Left hindlimb (tissue), 1 donor: ENCODE results near the gene PRPF40A.

Source experiments
- DNase-seq: peaks from one replicate; pipeline ENCODE4 v3.0.0-alpha.2; 2018

The PRPF40A gene

DNA sequence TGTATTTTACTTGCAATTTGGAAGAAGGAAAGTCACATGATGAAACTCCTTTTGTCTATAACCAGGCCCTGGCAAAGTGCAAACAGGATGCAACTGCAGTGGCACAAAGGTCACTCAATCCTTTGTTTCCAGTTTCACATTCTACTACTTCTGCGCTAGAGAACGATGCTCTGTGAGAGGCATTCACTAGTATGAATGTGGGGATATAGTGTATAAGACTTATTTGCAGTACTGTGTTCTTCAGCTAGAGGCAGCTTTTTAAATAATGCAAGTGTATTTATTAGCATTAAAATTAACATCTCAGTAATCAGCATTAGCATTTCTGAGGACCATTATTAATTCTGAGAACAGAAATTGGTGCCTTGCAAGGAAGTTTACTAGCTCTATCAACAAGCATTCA lies 68.9 kb downstream of the PRPF40A start:
- no peak for DNase-seq

DNA sequence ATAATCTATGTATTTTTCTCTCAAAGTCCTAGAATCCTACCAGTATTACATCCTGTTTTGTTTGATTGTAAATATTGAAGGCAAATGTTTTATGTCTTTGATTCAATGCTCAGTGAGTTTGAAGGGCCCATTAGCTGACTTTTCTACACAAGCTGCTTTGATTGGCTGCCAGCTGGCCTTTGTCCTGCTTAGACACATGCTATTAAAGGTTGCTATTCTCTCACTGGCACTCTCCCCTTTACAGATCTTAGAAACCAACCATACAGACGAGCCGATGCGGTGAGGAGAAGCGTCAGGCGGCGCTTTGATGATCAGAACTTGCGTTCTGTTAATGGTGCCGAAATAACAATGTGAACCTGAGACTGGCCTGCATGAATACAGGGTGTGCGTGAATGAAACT lies 69.7 kb downstream of the PRPF40A start:
- no peak for DNase-seq

DNA sequence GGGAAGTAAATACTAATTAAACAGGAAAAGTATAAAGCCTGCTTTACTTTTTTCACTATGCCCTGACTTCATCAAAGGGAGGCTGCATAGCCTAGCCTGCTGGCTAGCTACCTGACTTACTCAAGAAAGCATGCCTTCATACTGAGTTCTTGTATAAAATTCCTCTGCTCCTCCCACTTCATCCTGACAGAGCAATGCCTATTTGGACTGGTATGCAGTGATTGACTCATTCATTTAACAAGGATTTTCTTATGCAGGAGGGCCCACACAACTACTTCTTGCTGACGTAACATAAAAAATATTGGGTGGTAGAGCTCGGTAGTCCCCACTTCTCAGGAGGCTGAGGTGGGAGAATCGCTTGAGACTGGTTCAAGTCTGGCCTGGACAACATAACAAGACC lies 70.5 kb downstream of the PRPF40A start:
- no peak for DNase-seq

DNA sequence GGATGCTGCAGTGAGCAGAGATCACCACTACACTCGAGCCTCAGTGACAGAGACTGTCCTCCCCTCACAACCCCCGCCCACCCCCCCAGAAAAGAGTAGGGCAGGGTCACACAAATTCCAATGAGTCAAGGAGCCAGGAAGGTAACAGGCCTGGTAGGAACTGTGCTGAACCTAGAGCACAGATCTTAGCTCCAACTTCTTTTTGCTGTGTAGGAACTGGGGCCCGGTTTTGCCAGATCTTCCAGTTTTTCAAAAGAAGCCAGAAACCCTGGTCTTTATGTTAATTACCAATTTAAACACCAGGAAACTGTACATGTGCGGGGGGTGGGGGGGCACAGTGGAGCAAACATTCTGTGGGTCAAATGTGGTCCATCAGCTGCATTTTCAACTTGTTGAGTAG lies 71.0 kb downstream of the PRPF40A start:
- DNase-seq: no peak

DNA sequence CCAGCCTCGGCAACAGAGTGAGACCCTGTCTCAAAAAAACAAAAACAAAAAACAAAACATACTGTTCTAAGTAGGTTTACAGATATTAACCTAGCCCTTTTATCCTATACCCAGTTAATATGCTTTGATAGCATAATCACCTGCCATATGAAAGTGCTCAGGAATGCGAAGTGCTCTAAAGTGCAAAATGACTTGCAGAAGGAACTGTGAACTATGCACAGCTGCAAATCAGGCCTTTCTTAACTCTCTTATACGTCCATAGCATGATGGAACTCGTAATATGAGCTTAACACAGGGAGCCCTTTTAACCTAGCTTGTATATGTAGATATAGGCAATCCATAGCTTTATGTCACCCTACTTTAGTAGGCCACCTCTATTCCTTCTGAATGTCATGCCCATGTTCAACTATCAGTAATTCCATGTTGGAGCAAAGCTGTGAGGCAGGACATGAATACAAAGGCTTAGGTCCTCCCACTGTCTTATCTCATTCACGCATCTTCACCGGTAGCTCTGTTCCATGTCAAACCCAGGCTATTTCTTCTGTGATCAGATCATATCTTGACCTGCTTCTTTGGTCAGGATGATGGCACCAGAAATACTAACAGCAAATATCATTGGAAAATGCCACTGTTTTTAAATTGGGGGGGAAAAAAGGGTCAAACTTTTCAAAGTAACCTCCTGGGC lies 72.9 kb downstream of the PRPF40A start:
- DNase-seq: no peak

DNA sequence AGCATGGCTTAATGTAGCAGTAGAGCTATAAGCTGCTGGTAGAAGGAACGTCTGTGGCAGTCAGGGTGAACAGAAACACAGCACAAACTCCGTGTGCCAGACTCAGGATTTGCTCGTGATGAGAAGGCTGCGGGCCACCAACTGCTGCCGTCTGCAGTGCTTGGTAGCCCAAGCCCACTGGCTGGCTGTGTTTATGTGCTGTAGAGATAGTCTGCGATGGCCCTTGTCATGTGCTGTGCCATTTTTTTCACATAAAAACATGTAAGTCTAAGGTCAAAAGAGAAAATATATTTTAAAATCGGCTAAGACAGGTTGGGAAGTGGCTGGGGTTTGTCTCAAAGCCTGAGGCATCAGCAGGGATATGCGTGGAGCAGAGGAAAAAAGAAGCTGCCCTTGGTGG lies 78.7 kb downstream of the PRPF40A start:
- DNase-seq: no peak

DNA sequence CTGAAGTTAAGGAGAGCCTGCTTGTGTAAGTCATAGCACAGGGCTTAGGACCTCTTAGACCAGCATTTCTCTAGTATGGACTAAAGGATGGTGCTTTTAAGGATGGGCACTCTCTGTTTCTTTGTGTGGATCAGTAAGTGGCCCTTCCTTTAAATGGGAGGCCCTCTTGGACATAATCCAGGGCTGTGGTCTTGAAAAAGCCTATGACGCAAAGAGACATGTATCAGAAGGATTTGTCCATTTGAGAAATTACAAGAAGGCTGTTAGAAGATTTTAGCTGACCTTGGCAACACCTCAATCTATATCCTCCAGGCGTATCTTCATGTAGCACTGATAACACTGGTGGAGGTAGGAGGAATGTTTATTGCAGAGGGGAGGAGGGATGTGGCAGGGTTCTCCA lies 79.2 kb downstream of the PRPF40A start:
- DNase-seq: no peak

DNA sequence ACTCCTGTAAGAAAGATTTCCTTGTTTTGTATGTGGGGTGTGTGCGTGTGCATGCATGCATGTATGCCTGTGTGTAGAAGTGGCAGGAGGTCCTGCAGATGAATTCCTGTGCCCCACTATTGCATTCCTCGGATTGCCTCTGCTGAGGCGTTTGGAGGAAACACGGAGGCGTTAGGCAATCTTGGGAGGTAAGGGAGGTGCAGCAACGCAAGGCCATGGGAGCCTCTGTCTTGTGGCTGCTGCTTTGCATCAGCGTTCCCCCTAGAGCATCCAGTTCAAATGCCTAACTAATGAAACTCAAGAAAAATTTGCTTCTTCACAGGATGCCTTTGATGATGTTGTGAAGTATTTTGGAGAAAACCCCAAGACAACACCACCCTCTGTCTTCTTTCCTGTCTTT lies 80.0 kb downstream of the PRPF40A start:
- DNase-seq: no peak

DNA sequence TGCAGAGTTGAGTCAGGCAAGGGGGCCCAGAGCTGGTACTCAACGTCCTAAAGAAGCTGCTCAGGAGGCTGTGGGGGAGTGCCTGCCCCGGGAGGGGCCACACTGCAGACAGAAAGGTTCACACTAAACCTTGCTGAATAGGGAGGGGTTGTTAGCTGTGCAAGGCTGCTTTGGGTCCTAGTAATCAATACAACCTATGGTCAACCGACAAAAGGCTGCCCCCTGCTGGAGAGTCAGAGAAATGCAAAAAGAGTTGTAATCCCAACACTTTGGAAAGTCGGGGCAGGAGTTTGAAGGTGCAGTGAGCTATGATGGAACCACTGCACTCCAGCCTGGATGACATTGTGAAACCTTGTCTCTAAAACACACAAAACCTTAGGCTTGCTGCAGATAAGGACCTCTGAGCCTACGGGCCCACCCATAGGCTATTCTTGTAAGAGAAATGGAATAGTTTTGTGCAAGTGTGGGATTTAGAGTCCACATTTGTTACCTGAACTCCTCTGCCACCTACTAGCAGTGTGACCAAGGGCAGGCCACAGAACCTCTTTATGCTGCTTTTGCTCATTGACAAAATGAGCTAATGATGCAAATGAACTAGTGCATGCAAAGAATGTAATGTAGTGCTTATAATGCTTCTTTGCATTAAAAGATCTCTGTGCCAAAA lies 81.5 kb downstream of the PRPF40A start:
- DNase-seq: peak; percentile 62

DNA sequence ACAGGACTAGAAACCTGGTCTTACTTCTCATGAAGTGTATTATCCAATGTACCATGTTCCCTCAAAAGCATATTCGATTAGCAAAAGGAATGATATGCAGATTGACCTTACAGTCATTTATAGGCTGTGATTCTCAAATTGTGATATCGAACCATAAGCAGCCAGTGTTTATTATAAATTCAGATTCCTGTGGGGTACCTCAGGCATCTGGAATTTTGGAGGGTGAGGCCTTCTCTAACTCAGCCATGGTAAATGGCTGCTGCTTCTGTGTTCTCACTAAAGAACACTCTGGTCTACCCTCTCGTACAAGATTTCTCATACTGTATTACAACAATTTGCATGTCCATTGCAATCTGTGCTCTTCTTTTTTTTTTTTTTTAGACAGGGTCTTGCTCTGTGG lies 84.5 kb downstream of the PRPF40A start:
- DNase-seq: no peak

DNA sequence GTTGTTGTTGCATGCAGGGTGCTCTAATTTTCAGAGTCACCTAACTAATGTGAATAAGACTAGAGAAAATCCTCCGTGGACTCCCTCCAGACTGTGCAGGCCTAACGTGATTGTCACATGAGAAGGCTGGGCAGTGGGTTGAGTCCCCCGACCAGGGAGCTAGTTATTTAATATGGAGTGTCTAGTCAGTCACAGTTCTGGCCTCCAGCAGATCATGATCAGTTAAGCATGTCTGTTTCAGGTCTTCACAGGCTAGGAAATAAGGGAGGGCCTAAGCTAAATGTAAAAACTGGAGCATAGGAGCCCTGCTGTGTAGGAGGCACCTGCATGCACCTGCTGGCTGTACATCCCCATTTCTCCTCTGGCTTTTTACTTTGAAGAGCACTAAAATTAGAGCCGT lies 86.8 kb downstream of the PRPF40A start:
- DNase-seq: no peak

DNA sequence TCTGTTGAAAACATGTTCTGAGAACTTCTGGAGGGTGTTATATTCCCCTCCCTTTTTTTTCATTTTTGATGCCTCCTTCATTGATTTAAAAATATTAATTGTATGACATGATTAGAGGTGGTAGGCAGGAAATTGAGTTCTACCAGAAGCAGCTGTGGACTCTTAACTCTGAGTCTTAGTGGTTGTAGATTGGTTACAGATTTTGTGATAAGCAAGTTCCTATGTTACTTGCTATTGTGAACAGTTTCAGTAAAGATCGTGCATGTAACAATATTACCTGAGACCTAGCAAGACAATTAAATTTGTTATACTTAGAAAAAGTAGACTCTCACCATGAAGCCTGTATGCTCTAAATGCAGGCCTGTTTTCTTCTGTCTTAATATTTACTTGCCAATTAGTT lies 88.1 kb downstream of the PRPF40A start:
- DNase-seq: no peak

DNA sequence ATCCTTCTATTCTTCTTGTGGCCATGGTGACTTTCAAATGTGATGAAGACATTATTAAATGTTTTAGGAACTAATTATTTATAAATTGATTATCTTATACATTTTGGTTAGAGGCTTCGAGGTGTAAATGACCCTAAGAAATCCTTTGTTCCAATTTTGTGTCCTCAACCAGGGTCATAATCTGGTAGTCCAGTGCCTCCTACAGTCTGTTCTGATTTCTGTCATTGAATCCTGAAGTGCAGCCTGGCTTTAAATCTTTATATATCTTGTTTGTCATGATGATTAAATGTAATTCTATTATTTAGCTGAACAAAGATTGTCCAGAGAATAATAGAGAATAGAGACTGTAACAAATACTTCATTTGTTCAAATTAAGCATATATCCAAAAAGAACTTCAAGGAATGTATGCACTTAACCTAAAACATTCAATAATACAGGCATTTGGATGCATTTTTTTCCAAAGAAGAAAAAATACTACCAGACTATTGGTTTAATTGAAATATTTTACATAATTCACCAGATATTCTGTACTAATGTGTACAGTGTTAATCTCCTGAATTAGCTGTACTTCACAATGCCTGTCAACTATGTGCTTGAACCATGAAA lies 89.8 kb downstream of the PRPF40A start:
- DNase-seq: no peak

DNA sequence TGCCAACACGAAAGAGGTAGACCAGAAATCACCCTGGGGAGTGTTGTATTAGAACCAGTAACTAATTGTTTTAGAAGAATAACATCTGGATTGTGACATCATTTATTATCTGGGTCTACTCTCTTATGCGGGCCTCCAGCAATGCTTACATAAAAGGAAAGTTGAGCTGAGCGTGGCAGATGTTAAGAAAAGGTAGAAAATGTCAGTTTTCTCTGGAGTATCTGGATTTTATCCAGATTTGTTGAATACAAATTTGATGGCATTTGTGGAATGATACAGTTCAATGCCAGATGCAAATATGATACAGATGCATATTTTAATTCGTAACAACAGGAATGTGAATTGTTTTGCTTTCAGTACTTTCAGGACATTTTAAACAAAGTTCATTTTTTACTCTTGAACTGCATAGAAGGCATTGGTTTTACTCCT lies 90.3 kb downstream of the PRPF40A start:
- DNase-seq: no peak

DNA sequence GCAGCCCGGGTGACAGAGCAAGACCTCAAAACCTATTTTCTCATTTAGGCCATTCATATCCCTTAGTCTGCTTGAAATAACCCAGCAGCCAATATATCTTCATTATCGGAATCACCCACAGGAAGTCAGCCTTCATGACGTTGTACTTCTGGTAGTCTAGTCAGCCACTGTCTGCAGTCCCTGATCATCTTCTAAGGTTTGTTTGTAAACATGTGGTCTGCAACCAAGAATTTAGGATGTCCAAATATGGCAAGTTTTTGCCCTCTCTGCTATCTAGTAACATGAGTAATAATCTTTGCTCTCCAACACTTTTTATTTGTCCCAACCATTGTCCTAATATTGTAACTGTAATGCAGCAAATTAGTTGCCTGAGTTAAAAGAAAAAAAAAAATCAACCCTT lies 92.5 kb downstream of the PRPF40A start:
- no peak for DNase-seq

DNA sequence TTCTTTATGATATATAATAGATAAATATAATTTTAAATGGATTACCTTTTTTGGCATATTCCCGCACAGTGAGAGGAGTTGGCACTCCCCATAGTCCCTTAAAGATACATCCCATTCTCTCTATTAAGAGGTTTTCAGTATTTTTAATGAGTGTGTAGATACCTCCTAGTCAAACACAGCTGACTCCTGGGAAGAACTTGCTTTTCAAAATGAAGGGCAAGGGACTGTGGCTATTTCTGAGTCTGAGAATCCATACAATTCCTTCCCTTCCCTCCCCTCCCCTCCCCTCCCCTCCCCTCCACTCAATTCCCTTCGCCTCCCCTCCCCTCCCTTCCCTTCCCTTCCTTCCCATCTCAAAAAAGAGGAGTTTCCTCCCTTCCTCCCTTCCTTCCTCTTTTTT lies 93.5 kb downstream of the PRPF40A start:
- DNase-seq: no peak

DNA sequence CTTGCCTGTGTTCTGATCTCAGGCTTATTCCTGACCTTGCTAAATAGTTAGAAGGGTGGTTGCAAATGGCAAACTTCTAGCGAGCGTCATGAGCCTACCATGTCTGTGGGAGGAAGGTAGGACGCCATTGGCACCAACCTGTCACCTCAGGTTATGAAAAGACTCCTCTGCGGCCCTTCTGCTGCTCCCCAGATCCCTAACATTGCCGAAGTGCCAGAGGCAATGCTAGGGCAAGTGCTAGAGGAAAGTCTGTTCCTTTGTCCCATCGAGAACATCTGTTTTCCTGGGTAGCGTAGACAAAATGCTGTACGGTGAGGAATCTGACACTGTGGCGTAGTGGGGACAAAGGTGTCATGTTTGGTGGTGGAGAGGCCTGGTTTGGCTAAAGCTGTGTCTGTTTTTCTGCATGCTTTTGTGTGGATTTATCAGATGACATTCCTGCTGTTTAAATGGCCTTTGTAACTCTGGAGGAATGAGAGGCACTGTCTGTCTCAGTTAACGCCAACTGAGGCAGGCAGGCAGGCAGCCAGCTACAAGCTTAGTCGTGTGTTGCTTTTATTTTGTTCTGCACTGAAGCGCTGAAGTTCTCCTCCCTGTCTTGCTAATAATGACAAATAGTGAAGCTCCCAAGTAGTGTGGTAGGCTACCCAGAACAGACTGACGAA lies 94.1 kb downstream of the PRPF40A start:
- DNase-seq: no peak

DNA sequence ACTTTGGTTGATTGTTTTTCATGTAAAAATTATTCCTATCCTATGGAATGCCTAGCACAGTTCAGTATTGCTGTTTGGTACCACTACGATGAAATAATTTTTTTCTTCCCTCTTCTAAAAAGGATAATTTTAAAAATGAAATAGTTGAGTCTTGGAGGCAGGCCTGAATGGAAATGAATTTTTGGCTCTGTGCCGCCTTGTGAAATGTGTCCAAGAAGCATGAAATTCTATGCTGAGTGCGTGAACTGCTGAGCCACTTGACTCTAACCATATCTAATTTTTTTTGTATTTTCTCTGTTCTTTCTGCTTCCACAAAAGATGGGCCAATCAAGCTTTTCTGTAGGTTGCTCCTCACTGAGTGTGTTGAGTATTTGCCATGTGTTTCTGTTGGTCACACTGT lies 95.0 kb downstream of the PRPF40A start:
- DNase-seq: no peak

DNA sequence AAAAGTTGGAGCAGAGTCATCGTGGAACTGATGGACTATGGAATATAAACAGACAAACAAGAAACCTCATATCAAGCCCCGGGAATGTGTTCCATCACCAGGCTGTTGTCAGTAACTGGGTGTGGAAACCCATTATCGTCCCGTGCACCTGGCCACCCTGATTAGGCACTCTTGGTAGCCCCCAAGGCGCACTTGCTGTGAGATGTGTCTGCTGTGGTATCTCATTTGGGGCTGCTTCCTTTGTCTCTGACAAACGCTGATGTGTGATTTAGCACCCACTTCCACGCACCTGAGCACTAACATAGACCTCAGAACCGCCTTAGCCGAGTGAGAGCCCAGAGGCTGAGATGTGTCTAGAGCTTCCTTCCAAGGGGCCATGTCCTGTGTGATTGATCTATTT lies 96.3 kb downstream of the PRPF40A start:
- DNase-seq: no peak

DNA sequence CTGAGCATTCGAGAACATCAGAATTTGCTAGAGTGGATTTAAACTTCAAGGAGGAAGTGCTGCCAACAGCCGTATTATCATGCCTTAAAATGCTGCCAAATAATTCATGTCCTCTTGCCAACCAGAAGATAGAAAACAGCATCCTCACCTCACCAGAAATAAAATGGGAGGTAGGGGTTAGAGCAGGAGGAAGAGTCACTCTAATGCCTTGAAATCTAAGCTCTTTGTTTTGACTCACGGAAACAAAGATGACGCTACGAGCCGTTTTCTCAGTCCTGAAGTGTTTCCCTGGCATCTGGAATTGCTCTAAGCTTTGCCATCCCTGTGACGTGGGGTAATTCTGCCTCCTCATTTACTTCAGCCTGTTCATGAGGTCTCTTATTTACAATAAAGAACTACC lies 97.1 kb downstream of the PRPF40A start:
- DNase-seq: no peak

DNA sequence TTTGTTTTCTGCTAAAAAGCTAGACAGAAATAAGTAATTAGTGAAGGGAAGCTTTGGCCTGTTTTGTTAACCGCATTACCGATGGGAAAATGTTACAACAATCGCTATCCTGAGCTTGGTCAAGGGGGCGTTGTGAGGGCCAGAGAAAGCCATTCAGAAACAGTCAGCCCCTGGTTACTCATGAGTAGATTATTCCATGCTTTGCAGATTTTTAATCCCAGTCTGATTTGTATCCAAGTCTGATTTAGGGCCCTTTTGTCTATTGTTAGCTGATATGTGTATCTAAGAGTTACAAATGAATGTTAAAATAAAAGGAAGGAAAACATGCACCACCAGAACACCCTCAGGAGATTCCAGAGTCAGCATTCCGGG lies 99.1 kb downstream of the PRPF40A start:
- DNase-seq: no peak

DNA sequence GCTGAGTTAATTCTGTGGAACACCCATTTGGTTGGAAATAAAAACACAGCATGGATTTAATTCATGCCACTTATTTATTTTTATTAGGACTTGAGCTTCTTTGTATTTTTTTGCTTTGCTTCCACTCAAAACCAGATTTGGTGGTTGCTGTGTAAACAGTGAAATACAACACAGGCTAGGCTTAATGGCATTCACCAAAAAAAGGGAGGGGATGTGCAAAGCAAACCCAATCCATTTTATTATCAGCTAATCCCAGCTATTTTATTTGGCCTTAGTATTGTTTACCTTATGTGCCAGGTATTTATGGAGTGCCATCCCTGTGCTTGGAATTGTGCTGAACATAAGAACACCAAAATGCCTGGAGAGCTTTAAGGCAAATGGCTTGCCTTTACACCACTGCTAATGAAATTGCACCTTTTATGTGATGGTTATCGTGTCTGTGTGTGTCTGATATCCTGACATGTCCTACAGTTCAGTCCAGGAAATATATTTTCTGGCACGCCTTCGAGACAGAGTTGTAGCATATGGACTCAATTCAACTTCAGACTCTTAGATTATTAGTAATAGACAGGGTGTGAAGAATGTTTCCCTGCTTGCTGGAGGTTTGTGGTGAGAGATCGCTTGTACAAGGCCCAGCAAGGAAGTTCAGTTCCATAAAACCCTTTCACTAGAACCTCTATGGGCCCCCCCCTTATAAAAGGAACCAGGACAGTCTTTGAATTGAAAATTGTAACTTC lies 99.6 kb downstream of the PRPF40A start:
- DNase-seq: no peak

DNA sequence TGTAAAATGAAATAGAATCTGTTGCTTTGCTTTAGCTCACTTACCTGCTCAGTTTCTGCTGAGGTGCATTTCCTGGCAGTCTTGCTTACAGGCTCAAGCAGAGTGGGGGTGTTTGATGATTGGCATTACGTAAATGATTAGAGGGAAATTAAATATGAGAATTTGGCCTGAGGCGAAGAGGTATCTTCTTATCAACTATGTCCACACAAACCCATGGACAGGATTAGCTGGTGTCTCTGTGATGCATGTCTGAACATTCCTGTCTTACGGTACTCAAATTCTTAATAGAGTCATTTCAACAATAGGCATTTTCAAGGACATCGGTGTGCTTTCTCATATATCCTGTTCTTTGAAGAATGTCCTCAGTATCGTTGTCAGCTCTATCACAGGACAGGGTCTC lies 102.1 kb downstream of the PRPF40A start:
- no peak for DNase-seq
